Measurements from ENCODE around the gene ST8SIA5. TPM values are rescaled to one million over a fixed set of nuclear protein-coding genes. Genes with fewer than 3 reads are reported as not detected.

ST8SIA5 gene
- total RNA-seq, 2 donors from 2014 or later, result 0.62 TPM; not detected in 1

- no peak overlapping the region for H3K27ac ChIP-seq
- 93% methylated on average over 52 of the region's 52 CpGs for WGBS
- no peak for TF ChIP-seq CTCF (IDR thresholded peaks at IDR 0.05)
- no peak for TF ChIP-seq POLR2AphosphoS5 (IDR thresholded peaks at IDR 0.05)
- no peak for TF ChIP-seq POLR2A (IDR thresholded peaks at IDR 0.05)
- no peaks in the 10 kb centered on the region for H3K27me3 ChIP-seq (replicated peaks; ENCODE audit: insufficient read depth)
- intact Hi-C loops (cut with DNase I), result no loop called here
- H3K4me1 ChIP-seq (replicated peaks), result no peaks in the 10 kb centered on the region
- no peaks in the 10 kb centered on the region for H3K36me3 ChIP-seq
- H3K4me3 ChIP-seq, result no peak overlapping the region
- no peak for DNase-seq (ENCODE audit: low spot score)
- no peaks in the 10 kb centered on the region for H3K9me3 ChIP-seq
Measured at GRCh38 chr18:46679846-46680598, 76.8 kb downstream of the ST8SIA5 start.

DNA sequence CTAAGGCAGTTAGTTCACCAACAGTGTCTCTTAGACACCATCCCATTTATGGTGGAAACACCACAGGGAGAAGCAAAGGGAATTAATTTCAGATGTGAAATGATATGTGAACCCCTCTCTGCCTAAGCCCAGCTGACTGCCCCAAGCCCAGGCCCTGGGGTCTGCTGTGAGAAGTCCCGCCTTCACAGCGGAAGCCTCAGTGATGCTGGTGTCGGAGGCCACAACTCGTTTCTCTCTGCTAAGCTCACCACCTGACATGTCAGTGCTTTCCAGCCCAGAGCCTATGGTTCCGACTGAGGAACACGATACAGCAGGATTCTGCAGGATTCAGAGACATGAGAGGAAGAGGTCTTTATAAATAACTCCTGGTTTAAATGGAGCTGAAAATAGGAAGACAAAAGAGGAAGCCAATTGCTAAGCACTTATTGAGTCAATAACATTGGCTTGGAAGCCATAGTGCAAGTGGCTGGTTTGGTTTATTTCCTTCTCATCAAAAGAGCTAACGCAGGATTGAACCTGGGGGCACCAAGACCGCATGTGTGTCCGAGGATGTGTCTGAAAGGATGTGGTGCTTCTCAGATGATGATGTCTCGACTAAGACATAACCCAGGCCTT is 78.0 kb downstream of the ST8SIA5 start:
- H3K4me1 ChIP-seq (replicated peaks), result no peaks in the 10 kb centered on the region
- no peaks in the 10 kb centered on the region for H3K27me3 ChIP-seq (replicated peaks; ENCODE audit: insufficient read depth)
- DNase-seq (ENCODE audit: low spot score), result no peak
- H3K36me3 ChIP-seq, result no peaks in the 10 kb centered on the region
- H3K27ac ChIP-seq, result no peak overlapping the region
- TF ChIP-seq POLR2A (IDR thresholded peaks at IDR 0.05) (no peak), CTCF (IDR thresholded peaks at IDR 0.05) (no peak), POLR2AphosphoS5 (IDR thresholded peaks at IDR 0.05) (no peak)
- H3K9me3 ChIP-seq, result no peaks in the 10 kb centered on the region
- H3K4me3 ChIP-seq, result no peak overlapping the region
- intact Hi-C loops (cut with DNase I), result no loop called here
- WGBS, result 81% methylated on average over 10 of the region's 10 CpGs

GRCh38 chr18:46678041-46678440 is 78.8 kb downstream of the ST8SIA5 start:
- TF ChIP-seq POLR2A (IDR thresholded peaks at IDR 0.05) (no peak), POLR2AphosphoS5 (IDR thresholded peaks at IDR 0.05) (no peak), CTCF (IDR thresholded peaks at IDR 0.05) (no peak)
- no peak for DNase-seq (ENCODE audit: low spot score)
- WGBS, result 52% methylated on average over 3 of the region's 3 CpGs
- Histone ChIP-seq H3K36me3 (no peaks in the 10 kb centered on the region), H3K27me3 (replicated peaks; ENCODE audit: insufficient read depth) (no peaks in the 10 kb centered on the region), H3K4me1 (replicated peaks) (no peaks in the 10 kb centered on the region), H3K27ac (no peak overlapping the region), H3K4me3 (no peak overlapping the region), H3K9me3 (no peaks in the 10 kb centered on the region)
- intact Hi-C loops (cut with DNase I), result no loop called here

DNA sequence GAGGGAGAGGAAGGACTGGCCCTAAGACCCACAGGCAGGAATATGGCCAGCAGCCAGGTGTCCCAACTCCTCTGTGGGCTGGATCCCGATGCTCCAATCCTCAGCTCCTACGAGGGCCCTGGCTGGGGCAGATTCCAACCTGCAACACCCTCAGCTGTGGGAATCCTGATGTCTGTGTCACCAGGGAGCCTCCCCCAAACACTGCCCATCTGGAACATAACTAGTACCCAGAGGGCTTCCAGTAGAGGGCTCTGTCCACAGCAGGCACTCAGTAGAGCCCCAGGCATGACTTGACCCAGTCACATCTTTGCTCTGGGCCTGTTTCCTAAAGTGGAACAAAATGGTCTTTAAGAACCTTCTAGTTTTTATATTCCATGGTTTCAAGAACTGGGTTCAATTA is 79.2 kb downstream of the ST8SIA5 start:
- H3K36me3 ChIP-seq, result no peaks in the 10 kb centered on the region
- intact Hi-C loops (cut with DNase I), result no loop called here
- 50% methylated on average over 2 of the region's 2 CpGs for WGBS
- no peak overlapping the region for H3K4me3 ChIP-seq
- TF ChIP-seq CTCF (IDR thresholded peaks at IDR 0.05), result no peak
- TF ChIP-seq POLR2AphosphoS5 (IDR thresholded peaks at IDR 0.05), result no peak
- no peak for TF ChIP-seq POLR2A (IDR thresholded peaks at IDR 0.05)
- no peaks in the 10 kb centered on the region for H3K27me3 ChIP-seq (replicated peaks; ENCODE audit: insufficient read depth)
- H3K4me1 ChIP-seq (replicated peaks), result no peaks in the 10 kb centered on the region
- DNase-seq (ENCODE audit: low spot score), result no peak
- H3K27ac ChIP-seq, result no peak overlapping the region
- H3K9me3 ChIP-seq, result no peaks in the 10 kb centered on the region
